K562 (cell line): ENCODE results near the gene GAMT. TPM values are rescaled to one million over a fixed set of nuclear protein-coding genes. Genes with fewer than 3 reads are reported as not detected.
A peak's percentile ranks its signal among the peaks of the same experiment; 100 is the strongest.

Experiments
- BMI1 ChIP-seq: fragments of 150-350 bp; IDR thresholded peaks from 2 replicates; pipeline ENCODE4 v1.6.1; 2014; ENCODE audit warnings: low read length
- CTBP1 ChIP-seq: fragments of 450-650 bp; IDR thresholded peaks from 2 replicates; pipeline ENCODE4 v1.6.1; 2016; ENCODE audit warnings: borderline replicate concordance
- GTF3C2 ChIP-seq: IDR thresholded peaks from 3 replicates; pipeline ENCODE4 v1.6.1; 2011; ENCODE audit warnings: borderline replicate concordance, mild to moderate bottlenecking, moderate library complexity; ENCODE audit not compliant: insufficient read length; ENCODE audit errors: extremely low read depth
- KLF6 ChIP-seq: fragments of 250-450 bp; sonication (Bioruptor Pico); IDR thresholded peaks from 2 replicates; pipeline ENCODE4 v1.4.0; 2020; ENCODE audit warnings: mild to moderate bottlenecking, moderate library complexity, borderline replicate concordance
- MECOM ChIP-seq: fragments of 250-450 bp; sonication (Bioruptor Pico); IDR thresholded peaks from 2 replicates; pipeline ENCODE4 v1.8.0; 2022; ENCODE audit warnings: inconsistent platforms
- SAFB ChIP-seq: fragments of 200-400 bp; formaldehyde crosslinking; IDR thresholded peaks from 2 replicates; pipeline ENCODE4 v1.6.1; 2017; ENCODE audit warnings: low read depth, low read length, borderline replicate concordance
- U2AF2 ChIP-seq: fragments of 200-400 bp; formaldehyde crosslinking; optimal IDR thresholded peaks from 2 replicates; pipeline ENCODE3; 2017; ENCODE audit warnings: low read depth, mild to moderate bottlenecking, low read length
- ZBTB12 ChIP-seq: fragments of 250-450 bp; sonication (Bioruptor Pico); IDR thresholded peaks from 2 replicates; pipeline ENCODE4 v1.4.0; 2020
- polyA plus RNA-seq, 8 experiments: library from polyadenylated mRNA; depleted of rRNA in 4 of 8; stranded (reverse) in 5 of 8; unstranded in 3 of 8; fragments of >200 nt; fragmentation: Nextera tagmentation in 2 of 8; fragmentation: Illumina TruSeq in 1 of 8; extraction: Ambion mirVana in 2 of 8; extraction: Trizol in 1 of 8; gene quantifications; 2 replicates each; pipeline versions ENCODE4 v1.2.1 to v1.2.3, GENCODE V29; 2011 to 2014; ENCODE audit warnings: inconsistent platforms in 1 of 8, missing spikeins in 1 of 8
- total RNA-seq, 7 experiments: library from RNA; depleted of rRNA in 6 of 7; stranded (reverse); fragments of >200 nt in 6 of 7; fragmentation: Illumina TruSeq in 2 of 7; extraction: Trizol in 2 of 7; gene quantifications; 2 replicates each; pipeline versions ENCODE4 v1.2.1 to v1.2.3, GENCODE V29; 2011 to 2021; ENCODE audit warnings: low replicate concordance in 1 of 7
- TF ChIP-seq, protein P1 (sequence below): fragments of 450-650 bp; IDR thresholded peaks from 2 replicates; pipeline ENCODE4 v1.6.1; 2018; ENCODE audit not compliant: partially characterized antibody
- TF ChIP-seq, protein P2 (sequence below): sonication (generic); formaldehyde crosslinking; IDR thresholded peaks from 2 replicates; pipeline ENCODE4 v1.8.0; 2023; ENCODE audit warnings: mild to moderate bottlenecking, missing genetic modification reagents

The GAMT gene
- total and polyA plus RNA-seq, 9 of the 15 experiments (the other 6 are each of a cell fraction or from before 2014, with no cell fraction given), result 1.3 to 35.3 (median 27.2) TPM

- TF ChIP-seq, protein P1, sequence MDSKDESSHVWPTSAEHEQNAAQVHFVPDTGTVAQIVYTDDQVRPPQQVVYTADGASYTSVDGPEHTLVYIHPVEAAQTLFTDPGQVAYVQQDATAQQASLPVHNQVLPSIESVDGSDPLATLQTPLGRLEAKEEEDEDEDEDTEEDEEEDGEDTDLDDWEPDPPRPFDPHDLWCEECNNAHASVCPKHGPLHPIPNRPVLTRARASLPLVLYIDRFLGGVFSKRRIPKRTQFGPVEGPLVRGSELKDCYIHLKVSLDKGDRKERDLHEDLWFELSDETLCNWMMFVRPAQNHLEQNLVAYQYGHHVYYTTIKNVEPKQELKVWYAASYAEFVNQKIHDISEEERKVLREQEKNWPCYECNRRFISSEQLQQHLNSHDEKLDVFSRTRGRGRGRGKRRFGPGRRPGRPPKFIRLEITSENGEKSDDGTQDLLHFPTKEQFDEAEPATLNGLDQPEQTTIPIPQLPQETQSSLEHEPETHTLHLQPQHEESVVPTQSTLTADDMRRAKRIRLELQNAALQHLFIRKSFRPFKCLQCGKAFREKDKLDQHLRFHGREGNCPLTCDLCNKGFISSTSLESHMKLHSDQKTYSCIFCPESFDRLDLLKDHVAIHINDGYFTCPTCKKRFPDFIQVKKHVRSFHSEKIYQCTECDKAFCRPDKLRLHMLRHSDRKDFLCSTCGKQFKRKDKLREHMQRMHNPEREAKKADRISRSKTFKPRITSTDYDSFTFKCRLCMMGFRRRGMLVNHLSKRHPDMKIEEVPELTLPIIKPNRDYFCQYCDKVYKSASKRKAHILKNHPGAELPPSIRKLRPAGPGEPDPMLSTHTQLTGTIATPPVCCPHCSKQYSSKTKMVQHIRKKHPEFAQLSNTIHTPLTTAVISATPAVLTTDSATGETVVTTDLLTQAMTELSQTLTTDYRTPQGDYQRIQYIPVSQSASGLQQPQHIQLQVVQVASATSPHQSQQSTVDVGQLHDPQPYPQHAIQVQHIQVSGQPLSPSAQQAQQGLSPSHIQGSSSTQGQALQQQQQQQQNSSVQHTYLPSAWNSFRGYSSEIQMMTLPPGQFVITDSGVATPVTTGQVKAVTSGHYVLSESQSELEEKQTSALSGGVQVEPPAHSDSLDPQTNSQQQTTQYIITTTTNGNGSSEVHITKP, result peak; percentile 44
- TF ChIP-seq GTF3C2 (no peak), MECOM (CRISPR knock-in tag) (no peak), KLF6 (no peak), U2AF2 (no peak), ZBTB12 (no peak), CTBP1 (peak; percentile 86), SAFB (no peak), BMI1 (peak; percentile 59; the same call in 1 of the 2 replicates)
- TF ChIP-seq, protein P2, sequence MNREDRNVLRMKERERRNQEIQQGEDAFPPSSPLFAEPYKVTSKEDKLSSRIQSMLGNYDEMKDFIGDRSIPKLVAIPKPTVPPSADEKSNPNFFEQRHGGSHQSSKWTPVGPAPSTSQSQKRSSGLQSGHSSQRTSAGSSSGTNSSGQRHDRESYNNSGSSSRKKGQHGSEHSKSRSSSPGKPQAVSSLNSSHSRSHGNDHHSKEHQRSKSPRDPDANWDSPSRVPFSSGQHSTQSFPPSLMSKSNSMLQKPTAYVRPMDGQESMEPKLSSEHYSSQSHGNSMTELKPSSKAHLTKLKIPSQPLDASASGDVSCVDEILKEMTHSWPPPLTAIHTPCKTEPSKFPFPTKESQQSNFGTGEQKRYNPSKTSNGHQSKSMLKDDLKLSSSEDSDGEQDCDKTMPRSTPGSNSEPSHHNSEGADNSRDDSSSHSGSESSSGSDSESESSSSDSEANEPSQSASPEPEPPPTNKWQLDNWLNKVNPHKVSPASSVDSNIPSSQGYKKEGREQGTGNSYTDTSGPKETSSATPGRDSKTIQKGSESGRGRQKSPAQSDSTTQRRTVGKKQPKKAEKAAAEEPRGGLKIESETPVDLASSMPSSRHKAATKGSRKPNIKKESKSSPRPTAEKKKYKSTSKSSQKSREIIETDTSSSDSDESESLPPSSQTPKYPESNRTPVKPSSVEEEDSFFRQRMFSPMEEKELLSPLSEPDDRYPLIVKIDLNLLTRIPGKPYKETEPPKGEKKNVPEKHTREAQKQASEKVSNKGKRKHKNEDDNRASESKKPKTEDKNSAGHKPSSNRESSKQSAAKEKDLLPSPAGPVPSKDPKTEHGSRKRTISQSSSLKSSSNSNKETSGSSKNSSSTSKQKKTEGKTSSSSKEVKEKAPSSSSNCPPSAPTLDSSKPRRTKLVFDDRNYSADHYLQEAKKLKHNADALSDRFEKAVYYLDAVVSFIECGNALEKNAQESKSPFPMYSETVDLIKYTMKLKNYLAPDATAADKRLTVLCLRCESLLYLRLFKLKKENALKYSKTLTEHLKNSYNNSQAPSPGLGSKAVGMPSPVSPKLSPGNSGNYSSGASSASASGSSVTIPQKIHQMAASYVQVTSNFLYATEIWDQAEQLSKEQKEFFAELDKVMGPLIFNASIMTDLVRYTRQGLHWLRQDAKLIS (CRISPR knock-in tag), result no peak
These were observed 48.4 kb upstream of the GAMT start, which contains the start of gene APC2 (continued) for GRCh38 chr19:1449467-1450442.
